A204.1 (cell line): ENCODE measurements around the gene CACNA1I.
"Not testable (repeated sequence)": the region's sequence is repeated elsewhere in the genome, so short reads cannot be mapped to it uniquely, and the experiment has no call there.

Experiments used
- FAIRE-seq: peaks from 2 replicates; lab custom pipeline; 2012; peaks lifted over from hg19 to GRCh38; lab: Jason Lieb, UNC

CACNA1I gene

GRCh38 chr22:39721206-39722031 is 150.9 kb downstream of the CACNA1I start:
- FAIRE-seq = no peak

GRCh38 chr22:39722032-39722325 is 151.4 kb downstream of the CACNA1I start:
- FAIRE-seq = no peak

- no peak for FAIRE-seq
Observed at GRCh38 chr22:39722501-39722900, 151.9 kb downstream of the CACNA1I start.

- no peak for FAIRE-seq
Observed at GRCh38 chr22:39723463-39723862, 152.9 kb downstream of the CACNA1I start.

- FAIRE-seq = no peak
Observed at GRCh38 chr22:39723899-39724351, 153.4 kb downstream of the CACNA1I start.

GRCh38 chr22:39724390-39724789 is 153.8 kb downstream of the CACNA1I start:
- FAIRE-seq = no peak

GRCh38 chr22:39724857-39725256 is 154.3 kb downstream of the CACNA1I start:
- FAIRE-seq = no peak

- FAIRE-seq = no peak
Observed at GRCh38 chr22:39725351-39726035, 154.9 kb downstream of the CACNA1I start.

- FAIRE-seq = no peak
Observed at GRCh38 chr22:39727541-39727940, 157.0 kb downstream of the CACNA1I start.

- no peak for FAIRE-seq
Observed at GRCh38 chr22:39728236-39728860, 157.8 kb downstream of the CACNA1I start.

- FAIRE-seq = no peak
Observed at GRCh38 chr22:39729141-39729934, 158.8 kb downstream of the CACNA1I start.

GRCh38 chr22:39731481-39731880 is 160.9 kb downstream of the CACNA1I start:
- FAIRE-seq = no peak

- FAIRE-seq = no peak
Observed at GRCh38 chr22:39731881-39732555, 161.5 kb downstream of the CACNA1I start.

GRCh38 chr22:39732625-39733024 is 162.1 kb downstream of the CACNA1I start:
- FAIRE-seq = no peak

- FAIRE-seq = no peak
Observed at GRCh38 chr22:39733191-39733590, 162.6 kb downstream of the CACNA1I start.

GRCh38 chr22:39734046-39734445 is 163.5 kb downstream of the CACNA1I start:
- FAIRE-seq = not testable (repeated sequence)

GRCh38 chr22:39734866-39735265 is 164.3 kb downstream of the CACNA1I start:
- FAIRE-seq = no peak

- no peak for FAIRE-seq
Observed at GRCh38 chr22:39735776-39736175, 165.2 kb downstream of the CACNA1I start.

GRCh38 chr22:39738746-39739145 is 168.2 kb downstream of the CACNA1I start:
- no peak for FAIRE-seq
